SK-N-SH (cell line): Measurements from ENCODE around the gene PARP14. TPM values are rescaled to one million over a fixed set of nuclear protein-coding genes. Genes with fewer than 3 reads are reported as not detected.

Experiments
- CTCF ChIA-PET: fragments of 300-600, 350-600 bp; formaldehyde crosslinking; extraction: SDS; loops from one replicate; lab custom pipeline; 2021; lab: Yijun Ruan, JAX
- POLR2A ChIA-PET: fragments of 350-600 bp; sonication (Branson Sonifier 250); formaldehyde crosslinking; extraction: SDS; loops from one replicate; lab custom pipeline; 2020; ENCODE audit warnings: antibody characterized with exemption, inconsistent platforms; lab: Yijun Ruan, JAX
- DNase-seq: peaks from one replicate; pipeline ENCODE4 v3.0.0; 2012
- H2AFZ ChIP-seq: fragments of 200-600 bp; sonication (generic); 2 replicates; pipeline ENCODE4 v1.8.1; 2016; ENCODE audit warnings: antibody characterized with exemption, mild to moderate bottlenecking, low read depth
- H3F3A ChIP-seq: fragments of 200-600 bp; sonication (generic); replicated peaks from 2 replicates; pipeline ENCODE3; 2016; ENCODE audit warnings: antibody characterized with exemption, mild to moderate bottlenecking; ENCODE audit not compliant: insufficient read depth
- H3K27ac ChIP-seq, 2 experiments: fragments of 200-500 bp in 1 of 2; fragments of 200-600 bp in 1 of 2; sonication (Bioruptor generic) in 1 of 2; sonication (generic), shearing (Covaris generic) in 1 of 2; 2 replicates each; pipeline versions ENCODE4 v1.5.1 to v1.6.1; 2014 to 2016; ENCODE audit warnings: low read depth in 2 of 2, inconsistent platforms in 1 of 2, low read length in 1 of 2, mild to moderate bottlenecking in 1 of 2, mixed read lengths in 1 of 2
- H3K27me3 ChIP-seq: fragments of 200-600 bp; sonication (generic), shearing (Covaris generic); 2 replicates; pipeline ENCODE4 v1.6.1; 2016; ENCODE audit warnings: mixed run types; ENCODE audit not compliant: insufficient read depth
- H3K36me3 ChIP-seq, 2 experiments: fragments of 200-500 bp in 1 of 2; fragments of 200-600 bp in 1 of 2; sonication (Bioruptor generic) in 1 of 2; sonication (generic) in 1 of 2; replicated peaks in 1 of 2; 2 replicates each; pipeline versions ENCODE3 to v1.5.1; 2014 to 2016; ENCODE audit warnings: low read length in 1 of 2, mild to moderate bottlenecking in 1 of 2; ENCODE audit not compliant: insufficient read depth in 2 of 2, control insufficient read depth in 1 of 2
- H3K4me1 ChIP-seq, 2 experiments: fragments of 200-500 bp in 1 of 2; fragments of 200-600 bp in 1 of 2; sonication (Bioruptor generic) in 1 of 2; sonication (generic), shearing (Covaris generic) in 1 of 2; 2 replicates each; pipeline versions ENCODE4 v1.5.1 to v1.6.1; 2014 to 2016; ENCODE audit warnings: low read depth in 1 of 2, low read length in 1 of 2, mixed run types in 1 of 2; ENCODE audit not compliant: insufficient read depth in 2 of 2, control insufficient read depth in 1 of 2
- H3K4me2 ChIP-seq: fragments of 200-600 bp; sonication (generic), shearing (Covaris generic); 2 replicates; pipeline ENCODE4 v1.6.1; 2017; ENCODE audit warnings: mixed run types
- H3K4me3 ChIP-seq, 2 experiments: fragments of 200-500 bp in 1 of 2; fragments of 200-600 bp in 1 of 2; sonication (Bioruptor generic) in 1 of 2; sonication (generic), shearing (Covaris generic) in 1 of 2; 2 replicates each; pipeline versions ENCODE4 v1.5.1 to v1.8.1; 2014 to 2016; ENCODE audit warnings: low read depth in 2 of 2, inconsistent platforms in 1 of 2, low read length in 1 of 2, mild to moderate bottlenecking in 1 of 2, mixed read lengths in 1 of 2, moderate library complexity in 1 of 2
- H3K79me2 ChIP-seq: fragments of 200-600 bp; sonication (generic); 2 replicates; pipeline ENCODE4 v1.8.1; 2017; ENCODE audit warnings: mild to moderate bottlenecking; ENCODE audit not compliant: insufficient read depth
- H3K9ac ChIP-seq: fragments of 200-600 bp; sonication (generic); 2 replicates; pipeline ENCODE4 v1.6.1; 2017; ENCODE audit warnings: mixed run types
- H3K9me2 ChIP-seq: fragments of 200-600 bp; sonication (generic); 2 replicates; pipeline ENCODE4 v1.6.1; 2017; ENCODE audit warnings: mixed run types
- H3K9me3 ChIP-seq: fragments of 200-600 bp; sonication (generic); 2 replicates; pipeline ENCODE4 v1.6.1; 2017; ENCODE audit warnings: mixed run types, mild to moderate bottlenecking, moderate library complexity
- H4K20me1 ChIP-seq: fragments of 200-600 bp; sonication (generic); 2 replicates; pipeline ENCODE4 v1.6.1; 2017; ENCODE audit warnings: mild to moderate bottlenecking, mixed run types; ENCODE audit not compliant: insufficient read depth
- CHD2 ChIP-seq: fragments of 150-350 bp; IDR thresholded peaks from 2 replicates; pipeline ENCODE4 v1.6.1; 2018; ENCODE audit warnings: low read length; ENCODE audit not compliant: partially characterized antibody
- ELF1 ChIP-seq: IDR thresholded peaks from 2 replicates; pipeline ENCODE4 v1.4.0; 2012
- EP300 ChIP-seq, 2 experiments: IDR thresholded peaks; 2 replicates each; pipeline versions ENCODE4 v1.4.0 to v1.6.1; 2012; ENCODE audit warnings: borderline replicate concordance in 1 of 2, low read depth in 1 of 2, low read length in 1 of 2
- FOSL2 ChIP-seq: IDR thresholded peaks from 2 replicates; pipeline ENCODE4 v1.4.0; 2012; ENCODE audit warnings: low read depth, mild to moderate bottlenecking, moderate library complexity, borderline replicate concordance
- FOXJ3 ChIP-seq: sonication (generic); formaldehyde crosslinking; IDR thresholded peaks from 2 replicates; pipeline ENCODE4 v1.5.1; 2020; ENCODE audit warnings: mild to moderate bottlenecking, missing genetic modification reagents
- MEF2A ChIP-seq: IDR thresholded peaks from 2 replicates; pipeline ENCODE4 v1.4.0; 2012; ENCODE audit warnings: low read depth, borderline replicate concordance
- NFIC ChIP-seq: IDR thresholded peaks from 2 replicates; pipeline ENCODE4 v1.4.0; 2012; ENCODE audit warnings: borderline replicate concordance
- NRF1 ChIP-seq: IDR thresholded peaks from 2 replicates; pipeline ENCODE4 v1.6.1; 2012; ENCODE audit warnings: low read depth, mild to moderate bottlenecking, low read length
- POLR2AphosphoS5 ChIP-seq: IDR thresholded peaks from 2 replicates; pipeline ENCODE4 v1.6.1; 2012; ENCODE audit warnings: low read depth, low read length
- TCF12 ChIP-seq: IDR thresholded peaks from 2 replicates; pipeline ENCODE4 v1.4.0; 2012
- TEAD4 ChIP-seq: IDR thresholded peaks from 2 replicates; pipeline ENCODE4 v1.4.0; 2012; ENCODE audit warnings: mild to moderate bottlenecking, borderline replicate concordance; ENCODE audit not compliant: insufficient read depth
- WGBS: methylation state at CpG from one replicate; pipeline ENCODE4 v1.1.6; 2017; ENCODE audit warnings: low lambda C conversion rate; 5-methylcytosine and 5-hydroxymethylcytosine counted together
- polyA plus RNA-seq, 3 experiments: library from polyadenylated mRNA; depleted of rRNA; stranded (reverse); fragments of >200 nt; gene quantifications; 2 replicates each; pipeline ENCODE4 v1.2.3, GENCODE V29; 2012
- TF ChIP-seq, protein P1 (sequence below): IDR thresholded peaks from 2 replicates; pipeline ENCODE4 v1.4.0; 2012; ENCODE audit warnings: low read depth, borderline replicate concordance
- TF ChIP-seq, protein P2 (sequence below): IDR thresholded peaks from 2 replicates; pipeline ENCODE4 v1.4.0; 2012; ENCODE audit warnings: low read depth, borderline replicate concordance
- TF ChIP-seq, protein P3 (sequence below): IDR thresholded peaks from 2 replicates; pipeline ENCODE4 v1.6.1; 2012; ENCODE audit warnings: mild to moderate bottlenecking, low read depth, low read length, moderate library complexity

The PARP14 gene
- polyA plus RNA-seq, 1 of the 3 experiments (the other 2 are of a cell fraction) = 9.2 TPM

DNA sequence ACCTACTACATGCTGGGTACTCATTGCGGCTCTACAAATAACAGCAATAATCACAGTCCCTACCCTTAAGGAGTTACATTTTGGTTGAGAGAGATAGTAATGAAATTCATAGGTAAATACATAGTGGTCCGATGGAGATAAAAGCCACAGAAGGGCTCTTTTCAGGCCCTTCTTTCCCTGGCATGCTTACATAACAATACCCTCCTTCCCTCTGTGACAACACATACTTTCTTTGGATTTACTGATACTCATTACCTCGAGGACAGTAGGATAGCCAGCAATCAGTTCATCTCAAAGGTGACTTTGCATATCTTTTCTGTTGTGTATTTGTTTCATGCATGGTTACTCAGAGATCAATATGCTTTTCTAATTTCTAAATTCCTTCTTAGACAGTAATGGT, 58.5 kb downstream of the PARP14 start:
- DNase-seq = no peak
- Histone ChIP-seq H4K20me1 (no peaks in the 10 kb centered on the region), H3K36me3 (peaks cover 16 to 23% of the 10 kb centered on the region in 2 experiments), H3K9me2 (no peaks in the 10 kb centered on the region), H3K4me3 (no peak overlapping the region), H3F3A (no peaks in the 10 kb centered on the region), H3K79me2 (no peaks in the 10 kb centered on the region), H3K9me3 (no peaks in the 10 kb centered on the region), H3K27ac (no peak overlapping the region), H3K4me1 (no peaks in the 10 kb centered on the region), H3K4me2 (no peak overlapping the region), H3K9ac (no peak overlapping the region), H3K27me3 (no peaks in the 10 kb centered on the region), H2AFZ (no peak overlapping the region)
- CTCF ChIA-PET = no interaction called here
- 61% methylated on average over 3 of the region's 3 CpGs for WGBS
- POLR2A ChIA-PET = no interaction called here
- TF ChIP-seq, protein P1, sequence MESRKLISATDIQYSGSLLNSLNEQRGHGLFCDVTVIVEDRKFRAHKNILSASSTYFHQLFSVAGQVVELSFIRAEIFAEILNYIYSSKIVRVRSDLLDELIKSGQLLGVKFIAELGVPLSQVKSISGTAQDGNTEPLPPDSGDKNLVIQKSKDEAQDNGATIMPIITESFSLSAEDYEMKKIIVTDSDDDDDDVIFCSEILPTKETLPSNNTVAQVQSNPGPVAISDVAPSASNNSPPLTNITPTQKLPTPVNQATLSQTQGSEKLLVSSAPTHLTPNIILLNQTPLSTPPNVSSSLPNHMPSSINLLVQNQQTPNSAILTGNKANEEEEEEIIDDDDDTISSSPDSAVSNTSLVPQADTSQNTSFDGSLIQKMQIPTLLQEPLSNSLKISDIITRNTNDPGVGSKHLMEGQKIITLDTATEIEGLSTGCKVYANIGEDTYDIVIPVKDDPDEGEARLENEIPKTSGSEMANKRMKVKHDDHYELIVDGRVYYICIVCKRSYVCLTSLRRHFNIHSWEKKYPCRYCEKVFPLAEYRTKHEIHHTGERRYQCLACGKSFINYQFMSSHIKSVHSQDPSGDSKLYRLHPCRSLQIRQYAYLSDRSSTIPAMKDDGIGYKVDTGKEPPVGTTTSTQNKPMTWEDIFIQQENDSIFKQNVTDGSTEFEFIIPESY = no peak
- TF ChIP-seq FOXJ3 (CRISPR knock-in tag) = no peak
- TF ChIP-seq POLR2AphosphoS5 = no peak
- TF ChIP-seq CHD2 = no peak
- TF ChIP-seq FOSL2 = no peak
- no peak for TF ChIP-seq MEF2A
- TF ChIP-seq EP300 (IDR thresholded peaks at IDR 0.05; ENCODE audit: borderline replicate concordance in 1 of 2, low read depth in 1 of 2, low read length in 1 of 2) = no peak
- TF ChIP-seq ELF1 = no peak
- no peak for TF ChIP-seq NFIC
- TF ChIP-seq TEAD4 = no peak
- TF ChIP-seq, protein P2, sequence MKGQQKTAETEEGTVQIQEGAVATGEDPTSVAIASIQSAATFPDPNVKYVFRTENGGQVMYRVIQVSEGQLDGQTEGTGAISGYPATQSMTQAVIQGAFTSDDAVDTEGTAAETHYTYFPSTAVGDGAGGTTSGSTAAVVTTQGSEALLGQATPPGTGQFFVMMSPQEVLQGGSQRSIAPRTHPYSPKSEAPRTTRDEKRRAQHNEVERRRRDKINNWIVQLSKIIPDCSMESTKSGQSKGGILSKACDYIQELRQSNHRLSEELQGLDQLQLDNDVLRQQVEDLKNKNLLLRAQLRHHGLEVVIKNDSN = no peak
- TF ChIP-seq, protein P3, sequence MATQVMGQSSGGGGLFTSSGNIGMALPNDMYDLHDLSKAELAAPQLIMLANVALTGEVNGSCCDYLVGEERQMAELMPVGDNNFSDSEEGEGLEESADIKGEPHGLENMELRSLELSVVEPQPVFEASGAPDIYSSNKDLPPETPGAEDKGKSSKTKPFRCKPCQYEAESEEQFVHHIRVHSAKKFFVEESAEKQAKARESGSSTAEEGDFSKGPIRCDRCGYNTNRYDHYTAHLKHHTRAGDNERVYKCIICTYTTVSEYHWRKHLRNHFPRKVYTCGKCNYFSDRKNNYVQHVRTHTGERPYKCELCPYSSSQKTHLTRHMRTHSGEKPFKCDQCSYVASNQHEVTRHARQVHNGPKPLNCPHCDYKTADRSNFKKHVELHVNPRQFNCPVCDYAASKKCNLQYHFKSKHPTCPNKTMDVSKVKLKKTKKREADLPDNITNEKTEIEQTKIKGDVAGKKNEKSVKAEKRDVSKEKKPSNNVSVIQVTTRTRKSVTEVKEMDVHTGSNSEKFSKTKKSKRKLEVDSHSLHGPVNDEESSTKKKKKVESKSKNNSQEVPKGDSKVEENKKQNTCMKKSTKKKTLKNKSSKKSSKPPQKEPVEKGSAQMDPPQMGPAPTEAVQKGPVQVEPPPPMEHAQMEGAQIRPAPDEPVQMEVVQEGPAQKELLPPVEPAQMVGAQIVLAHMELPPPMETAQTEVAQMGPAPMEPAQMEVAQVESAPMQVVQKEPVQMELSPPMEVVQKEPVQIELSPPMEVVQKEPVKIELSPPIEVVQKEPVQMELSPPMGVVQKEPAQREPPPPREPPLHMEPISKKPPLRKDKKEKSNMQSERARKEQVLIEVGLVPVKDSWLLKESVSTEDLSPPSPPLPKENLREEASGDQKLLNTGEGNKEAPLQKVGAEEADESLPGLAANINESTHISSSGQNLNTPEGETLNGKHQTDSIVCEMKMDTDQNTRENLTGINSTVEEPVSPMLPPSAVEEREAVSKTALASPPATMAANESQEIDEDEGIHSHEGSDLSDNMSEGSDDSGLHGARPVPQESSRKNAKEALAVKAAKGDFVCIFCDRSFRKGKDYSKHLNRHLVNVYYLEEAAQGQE = no peak
- TF ChIP-seq TCF12 = no peak
- no peak for TF ChIP-seq NRF1
